Measurements from ENCODE around the gene SERPINB10.

DNA sequence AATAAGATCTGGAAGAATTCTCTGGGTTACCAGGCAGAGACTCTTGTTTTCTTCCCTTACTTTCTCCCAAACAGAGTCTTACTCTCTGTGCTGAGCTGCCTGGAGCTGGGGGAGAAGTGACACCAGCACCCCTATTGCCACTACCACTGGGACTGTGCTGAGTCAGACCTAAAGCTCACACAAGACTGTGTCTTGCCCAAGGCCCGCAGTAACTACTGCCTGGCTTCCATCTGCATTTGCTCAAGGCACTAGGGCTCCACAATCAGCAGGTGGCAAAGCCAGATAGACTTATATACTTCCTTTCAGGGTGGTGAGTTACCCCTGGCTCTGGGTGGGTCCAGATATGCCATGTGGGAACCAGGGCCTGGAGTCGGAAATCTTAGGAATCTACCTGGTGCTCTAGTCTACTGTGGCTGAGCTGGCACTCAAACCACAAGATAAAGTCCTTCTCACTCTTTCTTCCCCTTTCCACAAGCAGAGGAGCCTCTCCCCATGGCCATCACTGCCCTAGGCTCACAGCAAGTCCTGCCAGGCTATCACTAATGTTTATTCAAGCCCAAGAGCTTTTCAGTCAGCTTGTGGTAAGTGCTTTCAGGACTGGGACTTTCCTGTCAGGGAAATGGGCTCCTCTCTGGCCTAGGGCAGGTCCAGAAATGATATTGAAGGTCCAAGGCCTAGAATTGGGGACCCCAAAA is 47.8 kb upstream of the SERPINB10 start:
- TF ChIP-seq POLR2A (IDR thresholded peaks at IDR 0.05; ENCODE audit: low read length), result no peak
- TF ChIP-seq GATA1 (IDR thresholded peaks at IDR 0.05; ENCODE audit: low read depth, low read length), result no peak
